IMR-90 (cell line): Measurements from ENCODE around the gene VSNL1. TPM values are rescaled to one million over a fixed set of nuclear protein-coding genes. Genes with fewer than 3 reads are reported as not detected.

Experiments
- ATAC-seq: fragments of 200-7000 bp; cut with Tn5 transposase; 2 replicates; pipeline ENCODE4 v1.9.1; 2020; ENCODE audit warnings: low read depth, mild to moderate bottlenecking, moderate library complexity
- BruUV-seq: library from RNA; stranded (reverse); fragments of 400-500 nt; replicated peaks from 2 replicates; lab custom pipeline; 2021; lab: Mats Ljungman, UMichigan
- CTCF ChIA-PET: fragments of 300-600 bp; formaldehyde crosslinking; extraction: SDS; loops from one replicate; lab custom pipeline; 2021; ENCODE audit warnings: antibody characterized with exemption; lab: Yijun Ruan, JAX
- POLR2A ChIA-PET: fragments of 300-600 bp; sonication (Branson Sonifier 250); formaldehyde crosslinking; loops from one replicate; lab custom pipeline; 2022; ENCODE audit warnings: antibody characterized with exemption; ENCODE audit not compliant: unreplicated experiment; lab: Charles Lee
- DNase-seq: peaks from one replicate; pipeline ENCODE4 v3.0.0; 2013
- H2AFZ ChIP-seq: replicated peaks from 2 replicates; pipeline ENCODE3; 2013; ENCODE audit warnings: low read length, mild to moderate bottlenecking; ENCODE audit not compliant: poor library complexity
- H2AK5ac ChIP-seq: 2 replicates; pipeline ENCODE4 v1.6.1; 2013; ENCODE audit warnings: low read depth, low read length, inconsistent platforms
- H2AK9ac ChIP-seq: replicated peaks from 2 replicates; pipeline ENCODE3; 2013; ENCODE audit warnings: mild to moderate bottlenecking, low read depth, low read length, moderate library complexity; ENCODE audit not compliant: poor library complexity
- H2BK120ac ChIP-seq: 2 replicates; pipeline ENCODE4 v1.6.1; 2013; ENCODE audit warnings: low read depth, low read length, inconsistent platforms
- H2BK15ac ChIP-seq: 3 replicates; pipeline ENCODE4 v1.6.1; 2013; ENCODE audit warnings: low read depth, low read length, inconsistent platforms
- H2BK20ac ChIP-seq: 2 replicates; pipeline ENCODE4 v1.6.1; 2013; ENCODE audit warnings: low read depth, mild to moderate bottlenecking, inconsistent platforms, low read length, moderate library complexity
- H2BK5ac ChIP-seq: 2 replicates; pipeline ENCODE4 v1.6.1; 2013; ENCODE audit warnings: mild to moderate bottlenecking, low read depth, low read length, inconsistent platforms; ENCODE audit not compliant: poor library complexity, severe bottlenecking
- H3K14ac ChIP-seq: replicated peaks from 2 replicates; pipeline ENCODE4 v1.6.1; 2013; ENCODE audit warnings: low read depth, low read length, inconsistent platforms
- H3K18ac ChIP-seq: 2 replicates; pipeline ENCODE4 v1.6.1; 2013; ENCODE audit warnings: low read depth, low read length, control low read depth
- H3K23ac ChIP-seq: 2 replicates; pipeline ENCODE4 v1.6.1; 2013; ENCODE audit warnings: low read depth, low read length, inconsistent platforms
- H3K27ac ChIP-seq: 2 replicates; pipeline ENCODE4 v1.5.1; 2013; ENCODE audit warnings: mild to moderate bottlenecking, control low read depth, low read length; ENCODE audit not compliant: insufficient read depth
- H3K27me3 ChIP-seq: 2 replicates; pipeline ENCODE4 v1.6.1; 2013; ENCODE audit warnings: low read length; ENCODE audit not compliant: control insufficient read depth, insufficient read depth
- H3K36me3 ChIP-seq: 2 replicates; pipeline ENCODE4 v1.6.1; 2013; ENCODE audit warnings: low read length, mixed read lengths; ENCODE audit not compliant: control insufficient read depth, insufficient read depth
- H3K4ac ChIP-seq: 2 replicates; pipeline ENCODE4 v1.6.1; 2013; ENCODE audit warnings: low read depth, low read length, inconsistent platforms
- H3K4me1 ChIP-seq: 2 replicates; pipeline ENCODE4 v1.6.1; 2013; ENCODE audit warnings: low read length, mixed read lengths; ENCODE audit not compliant: control insufficient read depth, insufficient read depth
- H3K4me2 ChIP-seq: 2 replicates; pipeline ENCODE4 v1.6.1; 2013; ENCODE audit warnings: low read depth, mild to moderate bottlenecking, control low read depth, low read length, moderate library complexity
- H3K4me3 ChIP-seq: 2 replicates; pipeline ENCODE4 v1.5.1; 2013; ENCODE audit warnings: low read depth, mild to moderate bottlenecking, control low read depth, low read length, moderate library complexity; ENCODE audit not compliant: insufficient read depth
- H3K56ac ChIP-seq: 2 replicates; pipeline ENCODE4 v1.6.1; 2013; ENCODE audit warnings: low read length, inconsistent platforms; ENCODE audit not compliant: insufficient read depth; ENCODE audit errors: extremely low read depth
- H3K79me1 ChIP-seq, 2 experiments: 2 replicates each; pipeline ENCODE4 v1.6.1; 2013; ENCODE audit warnings: low read length in 2 of 2, inconsistent platforms in 1 of 2, low read depth in 1 of 2
- H3K9ac ChIP-seq: 2 replicates; pipeline ENCODE4 v1.6.1; 2013; ENCODE audit warnings: low read depth, low read length, control low read depth
- H3K9me1 ChIP-seq: 2 replicates; pipeline ENCODE4 v1.6.1; 2013; ENCODE audit warnings: low read length, inconsistent platforms; ENCODE audit not compliant: insufficient read depth
- H3K9me3 ChIP-seq: 2 replicates; pipeline ENCODE4 v1.6.1; 2013; ENCODE audit warnings: low read length; ENCODE audit not compliant: control insufficient read depth, insufficient read depth
- H4K20me1 ChIP-seq: 2 replicates; pipeline ENCODE4 v1.6.1; 2013; ENCODE audit warnings: low read length, inconsistent platforms; ENCODE audit not compliant: insufficient read depth
- H4K5ac ChIP-seq: 2 replicates; pipeline ENCODE4 v1.6.1; 2013; ENCODE audit warnings: mild to moderate bottlenecking, low read depth, low read length, control low read depth
- H4K8ac ChIP-seq, 2 experiments: 2 replicates each; pipeline ENCODE4 v1.6.1; 2013; ENCODE audit warnings: low read depth in 2 of 2, low read length in 2 of 2, control low read depth in 1 of 2, inconsistent platforms in 1 of 2
- H4K91ac ChIP-seq: 2 replicates; pipeline ENCODE4 v1.6.1; 2013; ENCODE audit warnings: low read depth, low read length, inconsistent platforms; ENCODE audit not compliant: insufficient read depth
- RAD21 ChIP-seq: IDR thresholded peaks from 2 replicates; pipeline ENCODE4 v1.6.1; 2012; ENCODE audit warnings: low read length, improper control_type of control experiment
- WGBS, 2 experiments: methylation state at CpG; one replicate each; pipeline versions ENCODE4 v1.1.5 to v1.1.7; 2013; ENCODE audit warnings: missing lambda C conversion rate in 2 of 2; ENCODE audit not compliant: insufficient read length in 1 of 2; ENCODE audit errors: extremely low coverage in 2 of 2; 5-methylcytosine and 5-hydroxymethylcytosine counted together
- dilution Hi-C: fragments of 300-500 bp; cut with HindIII; formaldehyde crosslinking; loops from one replicate; pipeline ENCODE4 v1.14.3; 2018; ENCODE audit warnings: low sequenced_read_pairs; ENCODE audit not compliant: unreplicated experiment
- in situ Hi-C: fragments of 300-500 bp; cut with MboI; formaldehyde crosslinking; loops from 3 replicates; pipeline ENCODE4 v1.14.3; 2019; ENCODE audit warnings: low sequenced_read_pairs, inconsistent platforms, mixed read lengths
- intact Hi-C: fragments of 100-400 bp; cut with micrococcal nuclease; formaldehyde crosslinking; loops from 2 replicates; pipeline ENCODE4 v1.10.0; 2022
- polyA plus RNA-seq, 3 experiments: library from polyadenylated mRNA; depleted of rRNA; stranded (reverse); fragments of >200 nt; gene quantifications; 2 replicates each; pipeline ENCODE4 v1.2.3, GENCODE V29; 2012; ENCODE audit warnings: low replicate concordance in 1 of 3
- total RNA-seq: library from RNA; depleted of rRNA; stranded (reverse); fragments of >200 nt; gene quantifications from 2 replicates; pipeline ENCODE4 v1.2.3, GENCODE V29; 2012

Gene VSNL1
- total and polyA plus RNA-seq, 2 of the 4 experiments (the other 2 are of a cell fraction) = 0.32 to 0.36 TPM

GRCh38 chr2:17555150-17555549 is 14.7 kb downstream of the VSNL1 start:
- Histone ChIP-seq H2AK5ac (no peak overlapping the region), H2AFZ (no peak overlapping the region), H2AK9ac (no peak overlapping the region), H3K4me1 (no peaks in the 10 kb centered on the region), H4K20me1 (no peaks in the 10 kb centered on the region), H3K4me2 (no peak overlapping the region), H3K27me3 (0 out of 2 replicates have a peak, but pooled peaks cover 2% of the 10 kb centered on the region), H3K9me1 (no peaks in the 10 kb centered on the region), H3K56ac (no peak overlapping the region), H3K4me3 (no peak overlapping the region), H3K9me3 (no peaks in the 10 kb centered on the region), H3K27ac (no peak overlapping the region), H3K36me3 (no peaks in the 10 kb centered on the region), H4K91ac (no peak overlapping the region), H2BK15ac (no peak overlapping the region), H3K23ac (no peak overlapping the region), H2BK120ac (no peak overlapping the region), H3K4ac (no peak overlapping the region), H2BK20ac (no peak overlapping the region), H2BK5ac (no peak overlapping the region), H3K79me1 (no peaks in the 10 kb centered on the region), H3K9ac (no peak overlapping the region), H3K18ac (no peak overlapping the region), H4K5ac (no peak overlapping the region), H4K8ac (no peak overlapping the region), H3K14ac (no peak overlapping the region)
- intact Hi-C loops = no loop called here
- ChIA-PET CTCF (no interaction called here), POLR2A (no interaction called here)
- no peak for TF ChIP-seq RAD21
- in situ Hi-C loops = no loop called here
- dilution Hi-C loops = no loop called here
- no CpG with 5 or more reads among the region's 1 CpG for WGBS, 2 experiments
- BruUV-seq = no TSS peak
- ATAC-seq = no peak
- no peak for DNase-seq
